ENCODE measurements around the gene TCOF1. TPM values are rescaled to one million over a fixed set of nuclear protein-coding genes. Genes with fewer than 3 reads are reported as not detected.

The TCOF1 gene, protein sequence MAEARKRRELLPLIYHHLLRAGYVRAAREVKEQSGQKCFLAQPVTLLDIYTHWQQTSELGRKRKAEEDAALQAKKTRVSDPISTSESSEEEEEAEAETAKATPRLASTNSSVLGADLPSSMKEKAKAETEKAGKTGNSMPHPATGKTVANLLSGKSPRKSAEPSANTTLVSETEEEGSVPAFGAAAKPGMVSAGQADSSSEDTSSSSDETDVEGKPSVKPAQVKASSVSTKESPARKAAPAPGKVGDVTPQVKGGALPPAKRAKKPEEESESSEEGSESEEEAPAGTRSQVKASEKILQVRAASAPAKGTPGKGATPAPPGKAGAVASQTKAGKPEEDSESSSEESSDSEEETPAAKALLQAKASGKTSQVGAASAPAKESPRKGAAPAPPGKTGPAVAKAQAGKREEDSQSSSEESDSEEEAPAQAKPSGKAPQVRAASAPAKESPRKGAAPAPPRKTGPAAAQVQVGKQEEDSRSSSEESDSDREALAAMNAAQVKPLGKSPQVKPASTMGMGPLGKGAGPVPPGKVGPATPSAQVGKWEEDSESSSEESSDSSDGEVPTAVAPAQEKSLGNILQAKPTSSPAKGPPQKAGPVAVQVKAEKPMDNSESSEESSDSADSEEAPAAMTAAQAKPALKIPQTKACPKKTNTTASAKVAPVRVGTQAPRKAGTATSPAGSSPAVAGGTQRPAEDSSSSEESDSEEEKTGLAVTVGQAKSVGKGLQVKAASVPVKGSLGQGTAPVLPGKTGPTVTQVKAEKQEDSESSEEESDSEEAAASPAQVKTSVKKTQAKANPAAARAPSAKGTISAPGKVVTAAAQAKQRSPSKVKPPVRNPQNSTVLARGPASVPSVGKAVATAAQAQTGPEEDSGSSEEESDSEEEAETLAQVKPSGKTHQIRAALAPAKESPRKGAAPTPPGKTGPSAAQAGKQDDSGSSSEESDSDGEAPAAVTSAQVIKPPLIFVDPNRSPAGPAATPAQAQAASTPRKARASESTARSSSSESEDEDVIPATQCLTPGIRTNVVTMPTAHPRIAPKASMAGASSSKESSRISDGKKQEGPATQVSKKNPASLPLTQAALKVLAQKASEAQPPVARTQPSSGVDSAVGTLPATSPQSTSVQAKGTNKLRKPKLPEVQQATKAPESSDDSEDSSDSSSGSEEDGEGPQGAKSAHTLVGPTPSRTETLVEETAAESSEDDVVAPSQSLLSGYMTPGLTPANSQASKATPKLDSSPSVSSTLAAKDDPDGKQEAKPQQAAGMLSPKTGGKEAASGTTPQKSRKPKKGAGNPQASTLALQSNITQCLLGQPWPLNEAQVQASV (N-terminal part only)
- 10 to 100 TPM; 15.5 to 34.6 TPM for total RNA-seq

DNA sequence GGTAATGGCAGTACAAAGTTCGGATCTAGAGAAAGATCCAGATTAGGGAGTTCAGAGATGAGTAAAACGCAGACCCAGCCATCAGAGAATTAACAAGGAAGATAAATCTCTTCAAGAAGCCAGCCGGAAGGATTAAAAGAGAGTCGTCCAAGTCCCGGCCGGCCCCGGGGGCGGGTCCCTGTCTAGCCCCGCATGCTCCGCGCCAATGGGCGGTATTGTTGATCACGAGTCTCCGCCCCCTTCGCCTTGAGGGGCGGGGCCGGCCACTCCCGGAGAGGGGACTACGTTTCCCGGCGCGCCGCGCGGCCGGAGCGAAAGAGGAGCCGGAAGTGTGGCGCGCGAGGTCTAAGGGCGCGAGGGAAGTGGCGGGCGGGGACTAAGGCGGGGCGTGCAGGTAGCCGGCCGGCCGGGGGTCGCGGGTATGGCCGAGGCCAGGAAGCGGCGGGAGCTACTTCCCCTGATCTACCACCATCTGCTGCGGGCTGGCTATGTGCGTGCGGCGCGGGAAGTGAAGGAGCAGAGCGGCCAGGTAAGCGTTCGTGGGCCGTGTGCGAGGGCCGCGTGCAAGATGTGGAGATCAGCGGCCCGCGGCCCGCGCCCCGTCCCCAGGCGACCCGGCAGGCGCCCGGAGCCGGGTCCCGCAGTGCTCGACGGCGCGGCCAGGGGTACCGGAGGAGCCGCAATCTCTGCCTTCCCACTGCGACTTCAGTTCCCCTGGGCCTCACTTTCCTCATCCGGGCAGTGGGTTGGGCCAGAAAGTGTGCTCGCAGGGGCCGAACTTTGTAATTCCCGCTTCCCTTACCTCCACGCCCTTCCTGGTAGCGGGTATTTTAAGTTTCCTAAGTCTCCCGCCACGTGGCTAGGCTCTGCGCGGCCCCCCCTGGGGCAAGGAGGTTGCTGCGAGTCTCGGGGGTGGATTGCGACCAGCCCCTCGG lies at the start of gene TCOF1:
TSS of gene TCOF1 (plus strand) at position 372 of the 935 bp plus-strand sequence. CDS start at position 422, 50 bp downstream.

DNA sequence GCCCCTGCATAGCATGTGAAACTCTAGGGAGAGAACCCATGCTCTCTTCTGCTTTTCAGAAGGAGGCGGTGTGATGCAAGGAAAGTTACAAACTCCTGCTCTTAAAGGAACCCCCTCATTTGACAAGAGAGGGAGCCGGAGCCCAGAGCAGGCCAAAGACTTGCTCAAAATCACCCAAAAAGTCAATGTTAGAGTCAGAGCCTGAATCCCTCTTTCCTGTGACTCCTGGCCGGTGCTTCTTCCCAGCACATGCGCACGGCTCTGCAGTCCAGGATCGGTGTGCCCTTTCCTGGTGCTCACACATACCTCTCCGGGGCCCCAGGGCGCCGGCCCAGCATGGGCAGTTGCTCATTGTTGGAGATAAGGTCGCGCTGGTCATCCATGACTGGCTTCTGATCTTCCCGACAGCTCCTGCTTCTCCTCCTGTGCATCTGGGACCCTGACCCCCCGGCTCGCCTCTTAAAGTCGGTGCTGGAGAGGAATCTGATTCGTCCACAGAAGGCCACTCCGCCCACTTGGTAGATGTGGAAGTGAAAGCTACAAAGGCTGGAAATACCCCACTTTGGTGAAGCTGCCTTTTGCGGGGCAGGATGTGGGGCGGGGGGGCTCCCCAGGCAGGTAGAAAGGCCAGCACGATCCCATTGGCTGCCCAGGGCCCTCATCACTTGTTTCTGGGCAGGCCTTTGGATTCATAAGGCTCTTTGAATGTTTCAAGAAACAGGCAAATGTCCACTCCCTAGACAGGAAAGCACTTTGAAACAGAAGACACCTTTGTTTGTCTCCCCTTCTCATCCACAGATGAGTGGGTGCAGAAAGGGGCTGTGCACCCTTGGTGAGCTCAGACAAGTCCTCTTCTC lies 55.0 kb downstream of the TCOF1 start, which contains the start of gene CD74:
TSS of gene CD74 (minus strand) at position 592 of the 857 bp plus-strand sequence. CDS start at position 431, 161 bp downstream.

Other genes with a start within 250 kb of the TCOF1 start
- gene PDGFRB, start 201.9 kb upstream of the TCOF1 start, total RNA-seq = 1 to 10 TPM in 1 of 2 donors, under 1 TPM in 1; 0.34 to 1.3 TPM
- not detected for gene CDX1, start 190.9 kb upstream of the TCOF1 start, total RNA-seq
- not detected for gene SLC6A7, start 167.6 kb upstream of the TCOF1 start, total RNA-seq
- gene CAMK2A, start 67.9 kb upstream of the TCOF1 start, total RNA-seq = under 1 TPM; 0.33 to 0.34 TPM
- gene ARSI, start 54.8 kb upstream of the TCOF1 start, total RNA-seq = 10 to 100 TPM; 12.7 to 31.6 TPM
- 10 to 100 TPM; 31.7 to 68.9 TPM for gene CD74, start 55.2 kb downstream of the TCOF1 start, total RNA-seq
- gene RPS14, start 92.0 kb downstream of the TCOF1 start, total RNA-seq = 1,000 to 10,000 TPM; 1,008 to 2,761 TPM
- 10 to 100 TPM; 43.7 to 45.6 TPM for gene NDST1, start 150.4 kb downstream of the TCOF1 start, total RNA-seq

Measured in melanocyte of skin (primary cell).